UCSD-AML1 (cell line): ENCODE measurements around the gene CNIH3.

ENCODE experiments used
- DNase-seq: peaks from one replicate; lab custom pipeline; 2025; ENCODE audit not compliant: unreplicated experiment; lab: John Stamatoyannopoulos, UW

Gene CNIH3

GRCh38 chr1:224714553-224714952, 98.4 kb downstream of the CNIH3 start:
- no peak for DNase-seq

GRCh38 chr1:224718470-224719053, 102.4 kb downstream of the CNIH3 start:
- no peak for DNase-seq

- no peak for DNase-seq
These were observed 103.6 kb downstream of the CNIH3 start for GRCh38 chr1:224719716-224720115.

- DNase-seq = no peak
These were observed 104.1 kb downstream of the CNIH3 start for GRCh38 chr1:224720216-224720615.

GRCh38 chr1:224721000-224721399, 104.9 kb downstream of the CNIH3 start:
- no peak for DNase-seq

- DNase-seq = no peak
These were observed 106.7 kb downstream of the CNIH3 start for GRCh38 chr1:224722838-224723237.

GRCh38 chr1:224724566-224724965, 108.4 kb downstream of the CNIH3 start:
- DNase-seq = no peak

- peak; percentile 23 for DNase-seq
These were observed 110.5 kb downstream of the CNIH3 start for GRCh38 chr1:224726441-224727182.

GRCh38 chr1:224727351-224728289, 111.5 kb downstream of the CNIH3 start:
- DNase-seq = no peak

- DNase-seq = no peak
These were observed 114.4 kb downstream of the CNIH3 start for GRCh38 chr1:224730540-224730939.

GRCh38 chr1:224730965-224731364, 114.8 kb downstream of the CNIH3 start:
- no peak for DNase-seq

- DNase-seq = no peak
These were observed 115.5 kb downstream of the CNIH3 start for GRCh38 chr1:224731633-224732032.

GRCh38 chr1:224732377-224733026, 116.4 kb downstream of the CNIH3 start:
- DNase-seq = no peak

GRCh38 chr1:224733027-224733911, 117.2 kb downstream of the CNIH3 start:
- DNase-seq = no peak

GRCh38 chr1:224734261-224734935, 118.3 kb downstream of the CNIH3 start:
- DNase-seq = no peak

- DNase-seq = no peak
These were observed 119.0 kb downstream of the CNIH3 start for GRCh38 chr1:224735159-224735558.

- peak; percentile 22 for DNase-seq
These were observed 120.7 kb downstream of the CNIH3 start for GRCh38 chr1:224736619-224737352.

GRCh38 chr1:224737353-224737727, 121.2 kb downstream of the CNIH3 start:
- DNase-seq = no peak
